ENCODE results near the gene PRELID3B.

DNA sequence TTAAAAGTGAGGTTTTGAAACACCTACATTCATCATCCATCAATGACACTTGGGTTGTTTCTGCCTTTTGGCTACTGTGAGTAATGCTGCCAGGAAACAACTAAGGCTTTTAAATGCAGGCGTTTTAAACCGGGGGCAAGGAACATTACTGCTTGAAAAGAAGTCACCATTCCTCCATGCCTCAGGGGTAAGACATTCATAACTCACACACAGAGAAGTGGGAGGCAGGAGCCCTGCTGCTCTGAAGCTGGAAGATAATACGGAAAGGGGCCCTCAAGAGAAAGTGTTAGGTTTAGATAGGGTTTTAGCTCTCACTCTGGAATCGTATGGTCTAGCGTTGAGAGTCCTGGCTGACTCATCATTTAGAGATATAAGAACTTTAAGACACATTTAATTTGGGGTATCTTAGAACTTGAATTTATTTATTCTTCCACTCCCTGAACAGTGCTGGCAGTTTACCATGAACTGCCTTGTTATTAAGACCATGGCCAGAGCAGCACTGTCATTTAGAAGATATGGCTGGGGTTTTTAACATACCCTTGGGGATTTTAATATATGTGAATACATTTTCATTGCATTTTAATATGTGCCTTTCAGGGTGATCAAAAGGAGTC lies 21.5 kb downstream of the PRELID3B start:
- TF ChIP-seq CTCF (IDR thresholded peaks at IDR 0.05) (no peak), POLR2A (IDR thresholded peaks at IDR 0.05) (no peak), POLR2AphosphoS5 (IDR thresholded peaks at IDR 0.05) (no peak), EP300 (IDR thresholded peaks at IDR 0.05) (no peak)

Measured in suprapubic skin (tissue), 4 donors.